Right lobe of liver (tissue), 6 donors: Measurements from ENCODE around the gene PACRGL. TPM values are rescaled to one million over a fixed set of nuclear protein-coding genes. Genes with fewer than 3 reads are reported as not detected.
A peak's percentile ranks its signal among the peaks of the same experiment; 100 is the strongest.
"Not testable (repeated sequence)": the region's sequence is repeated elsewhere in the genome, so short reads cannot be mapped to it uniquely, and the experiment has no call there.

ENCODE experiments used
- ATAC-seq, 4 donors: fragments of 200-7000 bp; cut with Tn5 transposase; one replicate each; pipeline ENCODE4 v1.9.1; 2020; ENCODE audit warnings: mild to moderate bottlenecking in 4 of 4, moderate library complexity in 4 of 4
- DNase-seq, 3 donors: peaks; one replicate each; pipeline ENCODE4 v3.0.0-alpha.2; 2020
- H3K27ac ChIP-seq, 3 donors: fragments of 200-600 bp; one replicate each; pipeline ENCODE4 v1.8.0; 2022
- H3K27me3 ChIP-seq, 2 donors: fragments of 200-600 bp; one replicate each; pipeline ENCODE4 v1.8.0; 2022
- H3K36me3 ChIP-seq, 4 donors: fragments of 200-600 bp; sonication (generic) in 1 of 4; one replicate each; pipeline versions ENCODE4 v1.5.1 to v1.8.0; 2017 to 2022; ENCODE audit warnings: control low read depth in 1 of 4
- H3K4me1 ChIP-seq, 4 donors: fragments of 200-600 bp; sonication (generic) in 1 of 4; one replicate each; pipeline versions ENCODE4 v1.5.1 to v1.8.0; 2017 to 2022; ENCODE audit warnings: control low read depth in 1 of 4
- H3K4me3 ChIP-seq, 3 donors: fragments of 200-600 bp; one replicate each; pipeline ENCODE4 v1.8.0; 2022
- H3K9me3 ChIP-seq, 4 donors: fragments of 200-600 bp; sonication (generic) in 1 of 4; one replicate each; pipeline versions ENCODE4 v1.5.1 to v1.8.0; 2017 to 2022; ENCODE audit warnings: control low read depth in 1 of 4
- POLR2A ChIP-seq: fragments of 450-650 bp; IDR thresholded peaks from one replicate; pipeline ENCODE4 v1.6.1; 2017; ENCODE audit warnings: antibody characterized with exemption, mild to moderate bottlenecking
- WGBS: methylation state at CpG from one replicate; pipeline ENCODE4 v1.1.6; 2018; ENCODE audit warnings: low coverage, low lambda C conversion rate; ENCODE audit not compliant: insufficient coverage; ENCODE audit errors: missing lambda C conversion rate; 5-methylcytosine and 5-hydroxymethylcytosine counted together
- intact Hi-C, 2 donors: fragments of 100-400 bp; cut with DNase I; formaldehyde crosslinking; loops; one replicate each; pipeline versions ENCODE4 v1.11.2 to v1.14.1; 2022
- total RNA-seq, 6 experiments: library from RNA; depleted of rRNA in 2 of 6; stranded (reverse); fragments of >200 nt in 2 of 6; fragmentation: NEBNext Ultra II Directional in 3 of 6; extraction: Animal tissue kit (Norgen Biotek cat#: 25700) in 3 of 6; gene quantifications; one replicate each; pipeline versions ENCODE4 v1.1.0 to v1.2.4, GENCODE V29; 2016 to 2023
- TF ChIP-seq, protein P1 (sequence below), 4 donors: fragments of 200-600 bp in 3 of 4; fragments of 450-650 bp in 1 of 4; IDR thresholded peaks; one replicate each; pipeline versions ENCODE4 v1.5.1 to v1.8.0; 2016 to 2022; ENCODE audit warnings: antibody characterized with exemption in 4 of 4, mild to moderate bottlenecking in 2 of 4
- donor health status: DM: no; HTN: yes; CAD: no.
- donor health status: DM: no; HTN: no; CAD: no.
- donor health status: DM: no; HTN: no; CAD: no.
- donor health status: DM: no; HTN: yes; CAD: no.
- donor health status: DM: no; HTN: yes; CAD: no.

The PACRGL gene
- total RNA-seq, 6 experiments from 2014 or later = 2.5 to 6.1 (median 5.3) TPM

DNA sequence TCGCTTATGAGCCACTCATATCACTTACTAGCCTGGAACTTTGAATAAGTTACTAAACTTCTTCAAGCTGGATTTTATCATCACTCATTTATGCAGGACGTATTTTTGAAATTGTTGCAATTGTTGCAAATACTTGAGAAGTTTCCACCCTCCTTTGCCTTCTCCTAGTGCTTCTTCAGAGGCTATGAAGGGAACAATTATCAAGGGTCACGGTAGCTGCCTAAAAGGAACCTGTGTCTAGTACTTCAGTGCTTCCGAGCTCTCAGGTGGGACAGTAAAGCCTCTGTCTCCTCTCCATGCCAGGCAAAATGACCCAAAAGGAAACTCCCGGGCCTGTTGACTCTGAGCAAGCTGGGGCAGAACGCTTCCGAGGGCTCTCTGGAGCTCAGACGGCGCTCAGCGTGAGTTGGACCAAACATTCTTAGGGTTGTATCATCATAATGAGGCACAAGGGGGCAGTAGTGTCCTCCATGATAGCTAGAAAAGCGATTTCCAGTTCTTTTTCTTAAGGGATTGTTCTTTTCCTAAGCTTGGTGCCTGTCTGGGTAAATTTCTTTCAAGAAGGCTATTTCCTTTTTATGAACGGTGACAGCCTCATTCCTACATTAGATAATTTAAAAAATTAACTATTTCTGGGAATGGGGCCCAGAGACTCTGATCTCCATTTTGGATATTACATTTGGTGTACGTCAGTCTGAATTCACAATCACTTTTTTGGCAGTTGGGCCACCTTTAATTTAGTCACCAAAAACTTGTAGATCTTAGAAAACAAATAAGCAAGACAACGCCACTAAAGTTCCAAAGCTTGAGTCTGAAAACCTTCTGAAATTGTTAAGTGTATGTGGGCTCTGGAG is 73.1 kb downstream of the PACRGL start:
- Histone ChIP-seq H3K4me3 (no peak overlapping the region), H3K27me3 (no peaks in the 10 kb centered on the region), H3K27ac (no peak overlapping the region), H3K36me3 (no peaks in the 10 kb centered on the region), H3K9me3 (no peaks in the 10 kb centered on the region), H3K4me1 (no peaks in the 10 kb centered on the region)
- 24% methylated on average over 13 of the region's 14 CpGs for WGBS
- no peak for TF ChIP-seq POLR2A
- TF ChIP-seq, protein P1, sequence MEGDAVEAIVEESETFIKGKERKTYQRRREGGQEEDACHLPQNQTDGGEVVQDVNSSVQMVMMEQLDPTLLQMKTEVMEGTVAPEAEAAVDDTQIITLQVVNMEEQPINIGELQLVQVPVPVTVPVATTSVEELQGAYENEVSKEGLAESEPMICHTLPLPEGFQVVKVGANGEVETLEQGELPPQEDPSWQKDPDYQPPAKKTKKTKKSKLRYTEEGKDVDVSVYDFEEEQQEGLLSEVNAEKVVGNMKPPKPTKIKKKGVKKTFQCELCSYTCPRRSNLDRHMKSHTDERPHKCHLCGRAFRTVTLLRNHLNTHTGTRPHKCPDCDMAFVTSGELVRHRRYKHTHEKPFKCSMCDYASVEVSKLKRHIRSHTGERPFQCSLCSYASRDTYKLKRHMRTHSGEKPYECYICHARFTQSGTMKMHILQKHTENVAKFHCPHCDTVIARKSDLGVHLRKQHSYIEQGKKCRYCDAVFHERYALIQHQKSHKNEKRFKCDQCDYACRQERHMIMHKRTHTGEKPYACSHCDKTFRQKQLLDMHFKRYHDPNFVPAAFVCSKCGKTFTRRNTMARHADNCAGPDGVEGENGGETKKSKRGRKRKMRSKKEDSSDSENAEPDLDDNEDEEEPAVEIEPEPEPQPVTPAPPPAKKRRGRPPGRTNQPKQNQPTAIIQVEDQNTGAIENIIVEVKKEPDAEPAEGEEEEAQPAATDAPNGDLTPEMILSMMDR (IDR thresholded peaks at IDR 0.05) = peak; percentile 54 to 69 (median 63)
- peak; percentile 82 to 90 (median 86) for ATAC-seq
- DNase-seq = peak in 1 of 3 donors; percentile 23
- intact Hi-C loops = no loop called here

- no peak for TF ChIP-seq POLR2A
- TF ChIP-seq, protein P1 (IDR thresholded peaks at IDR 0.05) = no peak
These were observed 78.6 kb downstream of the PACRGL start for GRCh38 chr4:20778896-20779295.

DNA sequence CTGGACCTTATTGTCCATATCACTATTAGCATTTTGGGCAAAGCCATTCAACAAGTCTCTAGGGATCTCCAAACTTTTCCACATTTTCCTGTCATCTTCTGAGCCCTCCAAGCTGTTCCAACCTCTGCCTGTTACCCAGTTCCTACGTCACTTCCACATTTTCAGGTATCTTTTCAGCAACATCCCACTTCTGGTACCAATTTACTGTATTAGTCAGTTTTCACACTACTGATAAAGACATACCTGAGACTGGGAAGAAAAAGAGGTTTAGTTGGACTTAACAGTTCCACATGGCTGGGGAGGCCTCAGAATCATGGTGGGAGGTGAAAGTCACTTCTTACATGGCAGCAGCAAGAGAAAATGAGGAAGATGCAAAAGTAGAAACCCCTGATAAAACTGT is 82.9 kb downstream of the PACRGL start:
- H3K4me3 ChIP-seq, H3K36me3 ChIP-seq, H3K27ac ChIP-seq, ATAC-seq, DNase-seq, H3K4me1 ChIP-seq, intact Hi-C loops, H3K9me3 ChIP-seq, H3K27me3 ChIP-seq: not testable (repeated sequence)
- WGBS = 55% methylated on average over 1 of the region's 1 CpG

More at GRCh38 chr4:20778896-20779295, 78.6 kb downstream of the PACRGL start:
- H3K4me1 ChIP-seq = no peaks in the 10 kb centered on the region
- no peak overlapping the region for H3K4me3 ChIP-seq
- ATAC-seq = no peak
- DNase-seq = no peak
- no peaks in the 10 kb centered on the region for H3K27me3 ChIP-seq
- no peak overlapping the region for H3K27ac ChIP-seq
- H3K36me3 ChIP-seq = no peaks in the 10 kb centered on the region
- intact Hi-C loops = no loop called here
- WGBS = 33% methylated on average over 1 of the region's 1 CpG
- no peaks in the 10 kb centered on the region for H3K9me3 ChIP-seq

DNA sequence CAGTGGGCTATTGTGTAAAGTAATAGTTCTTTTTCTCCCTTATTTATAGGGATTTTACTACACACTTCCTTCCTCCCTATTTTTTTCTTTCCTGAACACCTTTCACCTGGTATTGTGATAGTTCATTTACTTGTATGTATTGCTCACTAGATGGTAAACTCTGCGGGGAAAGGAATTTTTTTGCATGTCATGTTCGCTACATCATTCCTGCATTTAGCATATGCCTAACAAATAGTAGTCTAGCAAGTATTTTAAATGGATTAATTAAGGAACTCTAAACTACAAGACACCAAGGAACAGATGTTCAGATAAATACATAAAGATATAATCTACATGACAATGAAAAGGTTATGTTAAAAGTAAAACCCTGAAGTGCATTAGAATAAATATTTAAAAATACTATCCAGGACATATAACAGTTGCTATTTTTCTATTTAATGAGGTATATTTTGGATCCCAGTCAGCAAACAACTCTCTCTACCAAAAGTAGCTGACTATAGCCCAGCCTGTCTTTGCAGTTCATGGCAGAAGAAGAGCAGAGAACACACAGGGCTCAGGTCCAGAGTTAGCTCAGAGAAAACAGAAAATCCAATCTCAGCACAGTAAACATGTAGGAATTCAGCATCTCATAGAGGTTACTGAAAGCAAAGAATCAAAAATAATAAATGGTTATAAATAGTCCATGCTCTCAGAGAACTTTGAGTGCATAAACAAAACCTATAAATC is 87.8 kb downstream of the PACRGL start:
- DNase-seq (no peak), ATAC-seq (no peak)
- Histone ChIP-seq H3K36me3 (no peaks in the 10 kb centered on the region), H3K27ac (no peak overlapping the region), H3K4me3 (no peak overlapping the region), H3K27me3 (no peaks in the 10 kb centered on the region), H3K4me1 (no peaks in the 10 kb centered on the region), H3K9me3 (no peaks in the 10 kb centered on the region)
- TF ChIP-seq POLR2A = no peak
- TF ChIP-seq, protein P1 (IDR thresholded peaks at IDR 0.05) = no peak
- intact Hi-C loops = no loop called here
- 50% methylated on average over 2 of the region's 2 CpGs for WGBS
